GM18526 (cell line): ENCODE results near the gene SENP7.

Source experiments
- POLR2A ChIP-seq: IDR thresholded peaks from 3 replicates; pipeline ENCODE4 v1.6.1; 2011; ENCODE audit not compliant: insufficient read length; ENCODE audit errors: extremely low read depth

The SENP7 gene

DNA sequence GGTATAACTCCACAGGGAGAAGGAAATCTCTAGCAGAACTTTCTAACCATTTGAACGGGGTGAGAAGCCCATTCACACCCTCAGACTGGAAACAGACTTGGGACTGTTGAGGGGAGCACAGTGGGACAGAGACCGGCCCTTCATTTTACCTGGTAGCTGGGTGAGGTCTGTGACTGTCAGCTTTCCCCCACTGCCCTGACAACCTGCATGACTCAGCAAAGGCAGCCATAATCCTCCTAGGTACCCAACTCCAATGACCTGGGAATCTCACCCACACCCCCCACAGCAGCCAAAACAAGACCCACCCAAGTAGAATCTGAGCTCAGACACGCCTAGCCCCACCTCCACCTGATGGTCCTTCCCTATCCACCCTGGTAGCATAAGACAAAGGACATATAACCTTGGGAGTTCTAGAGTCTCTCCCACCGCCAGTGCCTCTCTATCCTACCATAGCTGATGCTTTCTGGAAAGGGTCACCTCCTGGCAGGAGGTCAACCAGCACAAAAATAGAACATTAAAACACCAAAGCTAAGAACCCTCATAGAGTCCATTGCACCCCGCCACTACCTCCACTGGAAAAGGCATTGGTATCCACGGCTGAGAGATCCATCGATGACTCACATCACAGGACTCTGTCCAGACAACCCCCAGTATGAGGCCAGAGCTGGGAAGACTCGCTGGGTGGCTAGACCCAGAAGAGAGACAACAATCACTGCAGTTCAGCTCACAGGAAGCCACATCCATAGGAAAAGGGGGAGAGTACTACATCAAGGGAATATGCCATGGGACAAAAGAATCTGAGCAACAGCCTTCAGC is 28.0 kb downstream of the SENP7 start:
- TF ChIP-seq POLR2A = no peak

DNA sequence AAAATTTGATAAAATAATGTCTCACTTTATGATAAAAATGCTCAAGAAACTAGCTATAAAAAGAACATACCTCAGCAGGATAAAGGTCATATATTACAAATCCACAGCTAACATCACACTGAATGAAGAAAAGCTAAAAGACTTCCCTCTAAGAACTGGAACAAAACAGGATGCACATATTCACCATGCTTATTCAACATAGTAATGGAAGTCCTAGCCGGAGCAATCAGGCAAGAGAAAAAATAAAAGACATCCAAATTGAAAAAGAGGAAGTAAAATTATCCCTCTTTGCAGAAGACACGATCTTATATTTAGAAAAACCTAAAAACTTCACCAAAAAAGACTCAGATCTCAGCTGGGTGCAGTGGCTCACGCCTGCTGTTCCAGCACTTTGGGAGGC is 34.0 kb downstream of the SENP7 start:
- TF ChIP-seq POLR2A = no peak

DNA sequence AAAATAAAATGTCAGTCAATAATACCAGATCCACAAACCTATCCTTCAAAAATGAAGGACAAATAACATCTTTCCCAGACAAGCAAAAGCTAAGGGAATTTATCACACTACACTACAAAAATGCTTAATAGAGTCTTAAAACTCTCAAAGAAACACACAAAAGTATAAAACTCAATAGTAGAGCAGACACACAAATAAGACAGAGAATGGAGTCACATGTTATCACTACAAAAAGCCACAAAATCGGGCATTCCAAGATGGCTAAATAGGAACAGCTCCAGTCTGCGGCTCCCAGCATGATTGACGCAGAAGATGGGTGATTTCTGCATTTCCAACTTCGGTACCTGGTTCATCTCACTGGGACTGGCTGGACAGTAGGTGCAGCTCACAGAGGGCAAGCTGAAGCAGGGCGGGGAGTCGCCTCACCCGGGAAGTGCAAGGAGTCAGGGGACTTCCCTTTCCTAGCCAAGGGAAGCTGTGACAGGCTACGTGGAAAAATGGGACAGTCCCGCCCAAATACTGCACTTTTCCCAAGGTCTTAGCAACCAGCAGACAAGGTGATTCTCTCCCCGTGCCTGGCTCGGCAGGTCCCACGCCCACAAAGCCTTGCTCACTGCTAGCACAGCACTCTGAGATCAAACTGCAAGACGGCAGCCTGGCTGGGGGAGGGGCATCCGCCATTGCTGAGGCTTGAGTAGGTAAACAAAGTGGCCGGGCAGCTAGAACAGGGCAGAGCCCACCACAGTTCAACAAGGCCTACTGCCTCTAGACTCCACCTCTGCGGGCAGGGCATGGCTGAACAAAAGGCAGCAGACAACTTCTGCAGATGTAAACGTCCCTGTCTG is 46.3 kb downstream of the SENP7 start:
- TF ChIP-seq POLR2A = no peak

DNA sequence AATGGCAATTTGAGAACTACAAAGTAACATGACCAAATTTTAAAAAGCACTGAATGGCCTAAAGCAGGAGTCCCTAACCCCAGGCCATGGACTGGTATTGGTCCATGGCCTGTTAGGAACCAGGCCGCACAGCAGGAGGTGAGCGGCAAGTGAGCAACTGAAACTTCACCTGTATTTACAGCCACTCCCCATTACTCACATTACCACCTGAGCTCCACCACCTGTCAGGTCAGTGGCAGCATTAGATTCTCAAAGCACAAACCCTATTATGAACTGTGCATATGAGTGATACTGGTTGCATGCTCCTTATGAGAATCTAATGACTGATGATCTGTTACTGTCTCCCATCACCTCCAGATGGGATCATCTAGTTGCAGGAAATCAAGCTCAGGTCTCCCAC is 48.8 kb downstream of the SENP7 start:
- no peak for TF ChIP-seq POLR2A

DNA sequence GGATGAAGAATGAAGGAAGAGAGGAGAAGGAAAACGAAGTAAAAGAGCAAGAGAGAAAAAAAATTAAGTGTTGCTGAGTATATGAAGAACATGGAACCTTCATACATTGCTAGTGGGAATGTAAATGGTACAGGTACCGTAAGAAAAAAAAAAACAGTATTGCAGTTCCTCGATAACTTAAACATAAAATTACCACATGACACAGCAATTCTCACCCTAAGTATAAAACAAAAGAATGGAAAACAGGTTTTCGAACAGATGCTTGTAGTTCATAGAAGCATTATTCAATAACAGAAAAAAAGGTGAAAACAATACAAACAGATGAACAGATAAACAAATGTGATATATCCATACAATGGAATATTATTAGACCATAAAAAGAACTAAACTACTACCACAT is 51.6 kb downstream of the SENP7 start:
- no peak for TF ChIP-seq POLR2A

DNA sequence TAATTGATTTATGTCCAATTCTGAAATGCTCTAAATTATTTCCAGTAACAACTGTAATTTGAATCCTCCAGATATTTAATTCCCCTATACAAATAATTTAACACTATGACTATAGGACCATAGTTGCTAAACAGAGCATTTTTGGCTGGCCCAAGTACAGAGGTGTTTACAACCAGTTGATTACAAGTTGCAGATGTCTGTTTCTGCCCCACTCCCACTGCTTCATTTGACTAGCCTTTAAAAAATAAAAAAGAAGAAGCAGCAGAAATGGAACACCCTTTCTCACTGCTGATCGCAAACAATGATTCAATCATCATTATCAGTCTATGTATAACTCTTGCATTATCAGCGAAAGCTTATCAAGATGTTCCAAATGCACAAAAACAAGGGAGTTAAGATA is 54.6 kb downstream of the SENP7 start:
- TF ChIP-seq POLR2A = no peak

DNA sequence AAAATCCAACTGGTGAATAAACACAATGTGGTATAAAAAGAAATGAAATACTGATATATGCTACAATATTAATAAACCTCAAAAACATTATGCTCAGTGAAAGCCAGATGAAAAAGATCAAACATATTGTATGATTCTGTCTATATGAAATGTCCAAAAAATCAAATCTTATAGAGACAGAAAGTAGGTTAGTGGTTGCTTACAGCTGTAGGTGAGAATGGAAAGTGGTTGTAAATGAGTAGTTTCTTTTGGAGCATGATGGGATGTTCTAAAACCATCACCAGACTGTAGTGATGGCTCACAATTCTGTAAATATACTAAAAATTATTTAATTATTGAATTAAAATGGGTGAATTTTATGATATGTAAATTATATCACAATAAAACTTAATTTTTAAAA is 58.4 kb downstream of the SENP7 start:
- TF ChIP-seq POLR2A = no peak

DNA sequence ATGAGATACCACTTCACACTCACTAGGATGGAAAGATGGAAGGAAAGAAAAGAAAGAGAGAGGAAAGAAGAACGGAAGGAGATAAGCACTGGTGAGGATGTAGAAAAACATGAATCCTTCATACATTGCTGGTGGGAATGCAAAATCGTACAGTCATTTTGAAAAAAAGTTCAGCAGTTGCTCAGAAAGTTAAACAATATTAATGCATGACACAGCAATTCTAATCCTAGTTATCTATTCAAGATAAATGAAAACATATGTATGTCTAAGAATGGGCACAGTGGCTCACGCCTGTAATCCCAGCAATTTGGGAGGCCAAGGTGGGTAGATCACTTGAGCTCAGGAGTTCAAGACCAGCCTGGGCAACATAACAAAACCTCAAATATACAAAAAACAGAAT is 59.1 kb downstream of the SENP7 start:
- TF ChIP-seq POLR2A = no peak

DNA sequence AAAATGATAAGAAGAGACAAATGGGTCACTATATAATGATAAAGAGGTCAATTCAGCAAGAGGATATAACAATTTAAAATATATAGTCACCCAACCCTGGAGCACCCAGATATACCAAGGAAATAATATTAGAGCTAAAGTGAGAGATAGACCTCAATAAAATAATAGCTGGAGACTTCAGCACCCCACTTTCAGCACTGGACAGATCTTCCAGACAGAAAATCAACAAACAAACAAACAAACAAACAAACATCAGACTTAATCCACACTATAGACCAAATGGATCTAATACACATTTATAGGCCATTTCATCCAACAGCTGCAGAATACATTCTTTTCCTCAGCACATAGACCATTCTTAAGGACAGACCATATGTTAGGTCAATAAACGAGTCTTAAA is 79.4 kb downstream of the SENP7 start:
- TF ChIP-seq POLR2A = no peak

DNA sequence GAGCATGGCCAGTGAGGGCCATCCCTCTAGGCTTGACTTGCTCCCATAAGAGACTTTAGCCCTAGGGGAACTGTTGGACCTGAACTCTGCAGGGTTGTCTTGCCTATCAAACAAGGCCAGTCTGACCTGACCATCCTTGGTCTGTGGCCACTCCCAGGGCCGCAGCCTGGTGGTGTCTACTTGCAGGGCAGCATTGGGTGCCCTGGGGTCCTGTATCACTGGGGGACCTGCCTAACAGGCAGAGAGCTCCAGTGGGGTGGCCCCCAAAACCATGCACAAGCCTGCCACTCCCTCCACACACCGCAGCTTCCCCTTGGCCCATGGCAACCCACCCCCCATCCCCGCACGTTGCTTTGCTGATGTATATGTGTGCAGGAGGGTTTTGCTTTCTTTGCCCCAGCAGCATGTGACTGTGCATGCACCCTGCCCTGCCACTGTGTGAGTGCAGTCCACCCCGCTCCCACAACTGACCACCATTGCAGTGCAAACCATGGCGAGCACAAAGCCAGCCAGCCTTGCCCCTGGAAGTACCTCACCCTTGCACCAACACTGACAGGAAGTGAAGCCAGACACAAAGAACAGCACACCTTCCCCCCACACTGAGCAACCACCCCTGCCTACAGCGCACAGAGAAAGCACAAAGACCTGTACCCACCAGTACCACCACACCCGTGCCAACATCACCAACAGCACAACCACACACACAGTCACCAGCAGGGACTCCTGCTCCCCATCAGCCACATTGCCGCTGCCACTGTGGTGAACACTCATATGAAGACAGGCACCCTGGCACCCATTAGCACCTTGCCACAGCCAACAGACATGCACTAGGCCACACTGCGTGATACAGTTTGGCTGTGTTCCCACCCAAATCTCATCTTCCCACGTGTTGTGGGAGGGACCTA is 88.8 kb downstream of the SENP7 start:
- TF ChIP-seq POLR2A = no peak

DNA sequence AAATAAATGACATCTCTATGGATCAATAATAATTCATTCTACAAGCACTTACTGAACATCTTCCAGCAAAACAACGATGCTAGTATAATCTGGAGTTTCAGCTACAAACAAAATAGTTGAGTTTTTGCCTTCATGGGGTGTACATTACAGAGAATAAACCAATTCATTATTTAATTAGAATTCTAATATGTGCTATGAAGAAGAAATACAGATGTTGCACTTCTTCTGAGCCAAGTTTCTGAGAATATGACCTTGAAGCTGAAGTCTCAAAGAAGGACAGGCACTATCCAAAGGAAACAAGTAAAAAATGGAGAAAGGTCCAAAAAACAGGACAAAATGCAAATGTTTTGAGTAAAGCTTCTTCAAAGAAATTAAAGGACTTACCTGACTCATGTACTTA is 94.2 kb downstream of the SENP7 start:
- TF ChIP-seq POLR2A = no peak

DNA sequence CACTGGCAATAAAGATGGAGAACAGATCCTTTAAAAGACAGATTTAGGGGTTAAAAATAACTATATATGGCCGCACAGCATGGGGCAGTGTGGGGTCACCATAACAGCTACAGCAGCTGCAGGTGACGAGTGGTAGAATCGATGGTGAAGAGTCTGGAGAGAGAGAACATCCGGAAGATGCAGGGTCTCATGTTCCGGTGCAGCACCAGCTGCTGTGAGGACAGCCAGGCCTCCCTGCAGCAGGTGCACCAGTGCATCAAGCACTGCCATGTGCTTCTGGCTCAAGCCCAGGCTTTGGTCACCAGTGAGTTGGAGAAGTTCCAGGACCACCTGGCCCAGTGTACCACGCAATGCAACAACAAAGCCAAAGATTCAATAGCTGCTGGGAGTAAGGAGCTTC is 98.9 kb downstream of the SENP7 start:
- TF ChIP-seq POLR2A = no peak

DNA sequence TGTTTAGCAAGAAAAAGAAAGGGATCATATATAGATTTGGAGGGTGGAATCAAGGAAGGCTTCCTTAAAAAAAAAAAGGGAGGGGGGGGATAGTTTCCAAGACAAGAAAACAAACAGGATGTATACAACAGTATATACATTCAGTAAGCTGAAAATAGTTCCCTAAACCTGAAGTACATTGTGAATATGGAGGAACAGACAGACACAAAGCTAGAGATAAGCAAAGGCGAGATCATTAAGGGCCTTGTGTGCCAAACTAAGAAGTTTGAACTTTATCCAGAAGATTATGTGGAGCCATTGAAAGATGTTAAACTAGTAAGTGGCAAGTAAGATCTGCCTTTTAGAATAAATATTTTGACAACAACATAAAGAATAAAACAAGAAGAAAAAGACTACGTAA is 99.4 kb downstream of the SENP7 start:
- TF ChIP-seq POLR2A = no peak

DNA sequence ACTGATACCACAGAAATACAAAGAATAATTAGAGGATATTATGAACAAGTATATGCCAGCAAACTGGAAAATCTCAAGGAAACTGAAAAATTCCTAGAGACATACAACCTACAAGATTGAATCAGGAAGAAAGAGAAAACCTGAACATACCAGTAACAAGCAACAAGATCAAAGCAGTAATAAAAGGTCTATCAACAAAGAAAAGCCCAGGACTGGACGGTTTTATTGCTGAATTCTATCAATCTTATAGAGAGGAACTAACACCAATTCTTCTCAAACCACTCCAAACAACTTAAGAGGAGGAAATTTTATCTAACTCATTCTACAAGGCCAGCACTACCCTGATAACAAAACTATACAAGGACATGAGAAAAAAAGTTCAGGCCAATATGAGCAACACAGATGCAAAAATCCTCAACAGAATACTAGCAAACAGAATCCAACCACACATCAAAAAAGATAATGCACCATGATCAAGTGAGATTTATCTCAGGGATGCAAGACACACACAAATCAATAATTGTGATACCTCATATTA is 121.5 kb downstream of the SENP7 start:
- no peak for TF ChIP-seq POLR2A

DNA sequence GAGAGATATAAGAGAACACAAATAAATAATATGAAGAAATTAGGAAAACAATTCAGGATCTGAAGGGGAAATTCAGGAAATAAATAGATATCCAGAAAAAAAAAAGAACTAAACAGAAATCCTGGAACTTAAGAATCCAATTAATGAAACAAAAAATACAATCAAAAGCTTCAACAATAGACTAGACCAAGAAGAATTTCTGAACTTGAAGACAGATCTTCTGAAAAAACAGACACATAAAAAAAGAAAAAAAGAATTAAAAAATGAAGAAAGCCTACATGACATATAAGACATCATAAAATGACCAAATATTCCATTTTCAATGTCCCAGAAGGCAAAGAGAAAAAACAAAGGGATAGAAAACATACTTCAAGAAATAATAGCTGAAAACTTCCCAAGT is 124.3 kb downstream of the SENP7 start:
- TF ChIP-seq POLR2A = no peak
